HG03457 (cell line): ENCODE data around the gene ZDHHC17.

Experiments
- ATAC-seq: cut with Tn5 transposase; IDR thresholded peaks from one replicate; pipeline ENCODE4 v1.9.1; 2021; ENCODE audit warnings: moderate number of reproducible peaks; ENCODE audit not compliant: unreplicated experiment

The ZDHHC17 gene

GRCh38 chr12:76876696-76877229 lies 112.8 kb downstream of the ZDHHC17 start:
- no peak for ATAC-seq

GRCh38 chr12:76878099-76878898 lies 114.4 kb downstream of the ZDHHC17 start:
- ATAC-seq = peak; percentile 25

GRCh38 chr12:76878899-76879709 lies 115.2 kb downstream of the ZDHHC17 start, which contains the start of gene CSRP2:
Gene CSRP2, minus strand, starts transcription at chr12:76879019. Its CDS starts 12,759 bp downstream, at chr12:76866260.
- peak; percentile 79 for ATAC-seq

- ATAC-seq = peak; percentile 20
Observed at GRCh38 chr12:76879710-76880518, 116.0 kb downstream of the ZDHHC17 start.

- no peak for ATAC-seq
Observed at GRCh38 chr12:76880519-76881023, 116.7 kb downstream of the ZDHHC17 start.

- ATAC-seq = no peak
Observed at GRCh38 chr12:76881142-76881541, 117.2 kb downstream of the ZDHHC17 start.

GRCh38 chr12:76882367-76882766 lies 118.5 kb downstream of the ZDHHC17 start:
- no peak for ATAC-seq

- ATAC-seq = no peak
Observed at GRCh38 chr12:76883151-76883550, 119.2 kb downstream of the ZDHHC17 start.

GRCh38 chr12:76883811-76884210 lies 119.9 kb downstream of the ZDHHC17 start:
- no peak for ATAC-seq

GRCh38 chr12:76888775-76889174 lies 124.9 kb downstream of the ZDHHC17 start:
- ATAC-seq = no peak

- no peak for ATAC-seq
Observed at GRCh38 chr12:76890151-76891143, 126.5 kb downstream of the ZDHHC17 start.

GRCh38 chr12:76891609-76892008 lies 127.7 kb downstream of the ZDHHC17 start:
- no peak for ATAC-seq

- no peak for ATAC-seq
Observed at GRCh38 chr12:76895796-76896195, 131.9 kb downstream of the ZDHHC17 start.

- ATAC-seq = no peak
Observed at GRCh38 chr12:76896274-76896673, 132.4 kb downstream of the ZDHHC17 start.

- ATAC-seq = no peak
Observed at GRCh38 chr12:76898442-76898841, 134.5 kb downstream of the ZDHHC17 start.

- ATAC-seq = no peak
Observed at GRCh38 chr12:76899522-76899921, 135.6 kb downstream of the ZDHHC17 start.

GRCh38 chr12:76901628-76902380 lies 137.9 kb downstream of the ZDHHC17 start:
- ATAC-seq = no peak
